GM12874 (cell line): ENCODE data around the gene ABCC10.

Experiments used
- CTCF ChIP-seq: IDR thresholded peaks from 2 replicates; pipeline ENCODE4 v1.5.1; 2011; ENCODE audit warnings: low read depth, mild to moderate bottlenecking, control low read depth, low read length, moderate library complexity; ENCODE audit not compliant: insufficient read depth

The ABCC10 gene

GRCh38 chr6:43427406-43428111 lies at the start of gene ABCC10:
Gene ABCC10, plus strand, starts transcription at chr6:43427541. Its CDS starts 438 bp downstream, at chr6:43427979.
- 0 out of 2 replicates have a peak, but pooled peaks have one; percentile 24 for TF ChIP-seq CTCF

GRCh38 chr6:43377710-43378229 lies 49.6 kb upstream of the ABCC10 start:
- no peak for TF ChIP-seq CTCF

GRCh38 chr6:43378631-43379030 lies 48.7 kb upstream of the ABCC10 start:
- no peak for TF ChIP-seq CTCF

GRCh38 chr6:43383021-43383667 lies 44.2 kb upstream of the ABCC10 start:
- no peak for TF ChIP-seq CTCF

GRCh38 chr6:43386492-43386891 lies 40.8 kb upstream of the ABCC10 start:
- TF ChIP-seq CTCF = 0 out of 2 replicates have a peak, but pooled peaks have one; percentile 6

GRCh38 chr6:43389730-43390295 lies 37.5 kb upstream of the ABCC10 start:
- TF ChIP-seq CTCF = no peak

GRCh38 chr6:43391440-43392031 lies 35.8 kb upstream of the ABCC10 start:
- no peak for TF ChIP-seq CTCF
